Measurements from ENCODE around the gene DAAM1.

DAAM1 gene

GRCh38 chr14:59362513-59362912, 174.0 kb downstream of the DAAM1 start:
- DNase-seq (ENCODE audit: low read depth in 2 of 2): no peak

GRCh38 chr14:59363531-59364226, 175.2 kb downstream of the DAAM1 start:
- no peak for DNase-seq (ENCODE audit: low read depth in 2 of 2)

- no peak for DNase-seq (ENCODE audit: low read depth in 2 of 2)
Observed at GRCh38 chr14:59370158-59370742, 181.8 kb downstream of the DAAM1 start.

- DNase-seq (ENCODE audit: low read depth in 2 of 2): no peak
Observed at GRCh38 chr14:59371771-59372170, 183.3 kb downstream of the DAAM1 start.

GRCh38 chr14:59374048-59374447, 185.6 kb downstream of the DAAM1 start:
- no peak for DNase-seq (ENCODE audit: low read depth in 2 of 2)

GRCh38 chr14:59376686-59377085, 188.2 kb downstream of the DAAM1 start:
- no peak for DNase-seq (ENCODE audit: low read depth in 2 of 2)

GRCh38 chr14:59377491-59377890, 189.0 kb downstream of the DAAM1 start:
- no peak for DNase-seq (ENCODE audit: low read depth in 2 of 2)

GRCh38 chr14:59377991-59378601, 189.6 kb downstream of the DAAM1 start:
- no peak for DNase-seq (ENCODE audit: low read depth in 2 of 2)

GRCh38 chr14:59389936-59390335, 201.5 kb downstream of the DAAM1 start:
- DNase-seq (ENCODE audit: low read depth in 2 of 2): no peak

- no peak for DNase-seq (ENCODE audit: low read depth in 2 of 2)
Observed at GRCh38 chr14:59391388-59391787, 202.9 kb downstream of the DAAM1 start.

- no peak for DNase-seq (ENCODE audit: low read depth in 2 of 2)
Observed at GRCh38 chr14:59394268-59394667, 205.8 kb downstream of the DAAM1 start.

- no peak for DNase-seq (ENCODE audit: low read depth in 2 of 2)
Observed at GRCh38 chr14:59395672-59396071, 207.2 kb downstream of the DAAM1 start.

GRCh38 chr14:59398841-59399240, 210.4 kb downstream of the DAAM1 start:
- no peak for DNase-seq (ENCODE audit: low read depth in 2 of 2)

GRCh38 chr14:59406454-59407245, 218.2 kb downstream of the DAAM1 start:
- DNase-seq (ENCODE audit: low read depth in 2 of 2): no peak

GRCh38 chr14:59407246-59408010, 219.0 kb downstream of the DAAM1 start:
- DNase-seq (ENCODE audit: low read depth in 2 of 2): no peak

- DNase-seq (ENCODE audit: low read depth in 2 of 2): no peak
Observed at GRCh38 chr14:59415836-59416602, 227.6 kb downstream of the DAAM1 start.

GRCh38 chr14:59417311-59417710, 228.8 kb downstream of the DAAM1 start:
- DNase-seq (ENCODE audit: low read depth in 2 of 2): no peak

- no peak for DNase-seq (ENCODE audit: low read depth in 2 of 2)
Observed at GRCh38 chr14:59419303-59419702, 230.8 kb downstream of the DAAM1 start.
